GM12872 (cell line): ENCODE results near the gene TMEM245.

ENCODE experiments used
- TF ChIP-seq, protein P1 (sequence below): IDR thresholded peaks from 3 replicates; pipeline ENCODE4 v1.5.1; 2011; ENCODE audit warnings: low read depth, mild to moderate bottlenecking, low read length, moderate library complexity; ENCODE audit not compliant: insufficient read depth

Gene TMEM245

DNA sequence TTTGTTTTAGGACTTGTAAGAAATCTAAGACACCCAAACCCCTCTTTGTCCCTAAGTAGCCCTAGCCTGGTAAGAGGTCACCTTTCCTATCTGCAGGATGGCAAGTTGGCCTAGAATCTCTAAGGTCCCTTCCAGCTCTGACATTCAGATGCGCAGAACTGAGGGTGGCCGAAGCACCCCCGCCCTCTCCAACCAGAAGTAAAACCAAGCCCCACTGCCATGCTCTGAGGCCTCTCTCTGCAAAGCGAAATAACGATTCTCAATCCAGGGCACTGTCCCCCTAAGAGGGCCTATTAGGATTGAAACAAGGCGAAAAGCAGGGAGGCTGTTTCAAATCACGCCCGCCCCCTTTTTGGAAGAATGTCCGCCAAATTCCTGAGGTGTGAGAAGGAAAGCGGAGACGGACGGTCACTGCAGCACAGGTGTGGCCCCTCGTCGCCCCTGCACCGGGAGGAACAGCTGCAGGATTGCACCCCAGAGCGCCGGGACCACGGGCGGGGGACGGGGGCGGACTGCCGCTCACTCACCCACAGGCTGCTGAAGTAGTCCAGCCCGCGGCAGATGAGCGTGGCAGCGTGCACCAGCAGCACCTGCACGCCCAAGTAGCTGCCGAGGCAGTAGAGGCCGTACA is 824 bp downstream of the TMEM245 start:
- TF ChIP-seq, protein P1, sequence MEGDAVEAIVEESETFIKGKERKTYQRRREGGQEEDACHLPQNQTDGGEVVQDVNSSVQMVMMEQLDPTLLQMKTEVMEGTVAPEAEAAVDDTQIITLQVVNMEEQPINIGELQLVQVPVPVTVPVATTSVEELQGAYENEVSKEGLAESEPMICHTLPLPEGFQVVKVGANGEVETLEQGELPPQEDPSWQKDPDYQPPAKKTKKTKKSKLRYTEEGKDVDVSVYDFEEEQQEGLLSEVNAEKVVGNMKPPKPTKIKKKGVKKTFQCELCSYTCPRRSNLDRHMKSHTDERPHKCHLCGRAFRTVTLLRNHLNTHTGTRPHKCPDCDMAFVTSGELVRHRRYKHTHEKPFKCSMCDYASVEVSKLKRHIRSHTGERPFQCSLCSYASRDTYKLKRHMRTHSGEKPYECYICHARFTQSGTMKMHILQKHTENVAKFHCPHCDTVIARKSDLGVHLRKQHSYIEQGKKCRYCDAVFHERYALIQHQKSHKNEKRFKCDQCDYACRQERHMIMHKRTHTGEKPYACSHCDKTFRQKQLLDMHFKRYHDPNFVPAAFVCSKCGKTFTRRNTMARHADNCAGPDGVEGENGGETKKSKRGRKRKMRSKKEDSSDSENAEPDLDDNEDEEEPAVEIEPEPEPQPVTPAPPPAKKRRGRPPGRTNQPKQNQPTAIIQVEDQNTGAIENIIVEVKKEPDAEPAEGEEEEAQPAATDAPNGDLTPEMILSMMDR: no peak

DNA sequence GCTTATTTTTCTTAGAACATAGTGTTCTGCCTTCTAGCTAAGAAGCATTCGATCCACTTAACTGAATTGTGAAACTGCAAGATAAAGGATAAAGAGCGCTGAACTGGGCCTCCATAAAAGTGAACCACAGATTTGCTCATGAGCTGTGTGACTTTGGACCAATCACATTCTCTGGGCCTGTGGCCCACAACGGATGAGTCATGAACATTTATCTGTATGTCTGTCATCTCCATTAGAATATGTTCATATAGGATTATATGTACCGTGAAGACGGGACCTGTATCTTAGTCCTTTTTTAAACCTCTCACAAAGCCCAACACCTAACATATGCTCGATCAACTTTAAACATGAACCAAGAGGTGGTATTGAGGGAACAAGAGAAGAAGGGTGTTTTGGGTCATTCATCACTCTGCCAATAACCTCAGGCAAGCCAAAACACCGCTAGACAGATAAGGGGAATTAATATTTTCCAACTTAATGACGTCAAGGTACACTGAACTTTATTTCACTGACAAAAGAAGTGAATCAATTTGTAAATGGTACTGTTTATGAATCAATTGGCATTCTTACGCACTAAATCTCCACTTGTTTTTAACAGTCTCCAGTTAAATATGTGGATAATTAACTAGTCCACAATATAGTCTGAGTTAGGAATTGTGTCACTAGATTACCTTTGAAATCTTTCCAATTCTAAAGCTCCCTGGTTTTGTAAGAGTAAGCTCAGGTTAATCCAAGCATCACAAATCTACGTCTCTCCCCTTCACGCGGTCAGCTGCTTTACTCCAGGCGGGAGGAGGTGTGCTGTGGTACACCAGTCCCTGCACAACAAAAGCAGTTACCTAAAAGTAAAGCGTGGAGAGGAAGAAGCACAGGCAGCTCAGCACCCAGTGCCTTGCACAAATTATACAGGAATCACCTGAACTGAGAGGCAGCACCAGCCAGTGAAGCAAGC is 1.6 kb downstream of the TMEM245 start:
- TF ChIP-seq, protein P1: no peak

DNA sequence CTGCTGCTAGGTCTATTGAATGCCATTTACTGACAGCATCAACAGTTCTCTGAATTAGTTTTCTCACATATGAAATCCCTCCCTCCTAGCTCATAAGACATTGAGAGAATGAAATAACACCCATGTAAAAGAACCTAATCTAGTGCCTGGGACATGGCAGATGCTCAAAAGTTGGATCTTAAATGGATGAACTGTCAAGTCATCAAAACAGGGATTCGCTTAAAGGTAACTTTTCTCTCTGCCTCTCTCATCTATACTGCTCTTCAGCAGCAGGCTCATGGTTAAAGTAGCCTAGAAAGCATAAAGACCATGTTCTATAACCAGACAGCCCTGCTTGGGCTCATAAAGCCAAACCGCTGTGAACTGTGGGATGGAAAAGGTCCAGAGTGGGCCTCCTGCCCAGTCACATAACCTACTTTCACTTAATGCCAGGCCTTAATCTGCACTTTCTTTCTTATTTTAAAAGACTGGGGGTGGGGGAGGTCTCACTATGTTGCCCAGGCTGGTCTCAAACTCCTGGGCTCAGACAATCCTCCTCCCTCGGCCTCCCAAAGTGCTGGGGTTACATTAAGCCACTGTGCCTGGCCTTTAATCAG is 3.7 kb downstream of the TMEM245 start:
- TF ChIP-seq, protein P1: no peak

DNA sequence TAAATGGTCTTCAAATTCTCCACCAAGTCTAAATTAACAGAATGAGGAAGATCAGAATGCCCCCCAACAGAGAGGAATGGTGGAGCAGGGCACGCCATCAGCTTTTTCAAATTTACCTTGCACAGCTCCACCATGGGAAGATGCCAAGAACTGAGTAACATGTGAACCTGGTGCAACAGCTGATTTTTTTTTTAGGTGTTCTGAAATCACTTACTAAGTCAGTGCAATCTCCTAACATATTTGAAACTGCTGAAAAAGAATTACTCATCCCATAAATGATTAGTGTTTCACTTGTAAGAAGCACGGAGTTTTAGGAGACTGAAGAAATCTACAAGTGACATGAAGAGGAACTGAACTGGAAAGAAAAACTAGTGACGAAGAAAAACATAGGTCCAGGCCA is 5.1 kb downstream of the TMEM245 start:
- TF ChIP-seq, protein P1: no peak

DNA sequence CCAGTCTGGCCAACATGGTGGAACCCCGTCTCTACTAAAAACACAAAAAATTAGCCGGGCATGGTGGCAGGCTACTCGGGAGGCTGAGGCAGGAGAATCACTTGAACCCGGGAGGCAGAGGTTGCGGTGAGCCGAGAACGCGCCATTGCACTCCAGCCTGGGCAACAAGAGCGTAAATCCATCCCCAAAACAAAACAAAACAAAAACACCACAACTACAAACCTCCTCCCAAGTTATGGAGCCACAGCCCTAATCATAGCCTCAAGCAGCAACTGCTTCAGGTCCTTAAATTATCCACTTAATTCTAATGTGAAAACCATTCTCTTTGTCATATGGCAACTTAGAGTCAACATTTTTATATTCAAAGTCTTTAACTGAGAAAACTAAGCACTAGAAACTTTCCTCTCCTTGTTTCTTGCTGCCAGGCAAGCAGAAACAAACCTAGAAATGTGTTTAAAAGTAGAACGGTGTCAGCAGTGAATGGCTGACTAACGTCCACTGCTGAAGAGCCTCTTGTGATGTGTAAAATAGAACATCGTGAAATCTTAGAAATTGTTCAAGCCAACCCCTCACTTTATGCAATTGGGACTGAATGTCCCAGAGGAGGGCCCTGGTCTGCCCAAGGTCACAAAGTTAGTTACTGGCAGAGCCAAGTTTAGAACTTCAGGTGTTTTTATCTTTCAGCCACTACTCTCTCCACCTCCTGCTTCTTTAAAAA is 5.7 kb downstream of the TMEM245 start:
- TF ChIP-seq, protein P1: no peak

DNA sequence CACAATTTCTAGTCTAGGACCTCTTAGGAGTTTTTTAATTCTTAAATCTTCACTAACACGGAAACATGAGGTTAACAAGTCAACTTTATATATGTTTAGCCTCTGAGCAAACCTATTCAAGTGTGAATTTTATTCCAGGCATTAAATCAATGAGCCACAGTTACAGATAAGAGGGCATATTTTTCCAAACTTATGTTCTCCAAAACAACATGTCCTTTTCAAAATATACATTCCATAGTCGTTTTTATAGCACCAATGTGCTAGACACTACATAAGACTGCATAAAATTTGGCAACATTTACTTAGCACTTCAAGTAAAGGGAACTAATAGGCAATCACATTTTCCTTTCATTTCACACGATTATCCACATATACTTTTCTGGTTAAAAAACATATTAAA is 6.5 kb downstream of the TMEM245 start:
- TF ChIP-seq, protein P1: no peak
